ENCODE results near the gene TRIM44. TPM values are rescaled to one million over a fixed set of nuclear protein-coding genes. Genes with fewer than 3 reads are reported as not detected.
"Not testable (repeated sequence)": the region's sequence is repeated elsewhere in the genome, so short reads cannot be mapped to it uniquely, and the experiment has no call there.

Gene TRIM44
- total RNA-seq, 1 donor from 2014 or later: 21.5 TPM

DNA sequence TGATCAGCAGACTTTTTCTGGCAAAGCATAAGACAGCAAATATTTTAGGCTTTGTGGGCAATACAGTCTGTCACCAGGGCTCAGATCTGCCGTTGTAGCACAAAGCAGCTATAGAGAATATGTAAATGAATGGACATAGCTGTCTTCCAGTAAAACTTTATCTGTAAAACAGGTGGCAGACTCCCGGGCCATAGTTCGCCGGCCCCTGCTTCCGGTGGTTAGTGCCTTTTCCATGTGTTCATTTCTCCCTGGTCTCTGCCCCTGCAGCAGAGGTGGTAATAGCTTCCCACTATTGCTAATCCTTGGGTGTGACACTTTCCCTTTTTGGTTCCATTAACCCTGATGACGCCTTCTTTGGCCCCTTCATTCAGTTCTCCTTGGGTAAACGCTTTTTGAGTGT is 187.6 kb downstream of the TRIM44 start:
- DNase-seq (ENCODE audit: low read depth, low spot score): no peak

GRCh38 chr11:35851342-35851741 is 188.8 kb downstream of the TRIM44 start:
- no peak for DNase-seq (ENCODE audit: low read depth, low spot score)

GRCh38 chr11:35852056-35852455 is 189.5 kb downstream of the TRIM44 start:
- peak; percentile 57 for DNase-seq (ENCODE audit: low read depth, low spot score)

DNA sequence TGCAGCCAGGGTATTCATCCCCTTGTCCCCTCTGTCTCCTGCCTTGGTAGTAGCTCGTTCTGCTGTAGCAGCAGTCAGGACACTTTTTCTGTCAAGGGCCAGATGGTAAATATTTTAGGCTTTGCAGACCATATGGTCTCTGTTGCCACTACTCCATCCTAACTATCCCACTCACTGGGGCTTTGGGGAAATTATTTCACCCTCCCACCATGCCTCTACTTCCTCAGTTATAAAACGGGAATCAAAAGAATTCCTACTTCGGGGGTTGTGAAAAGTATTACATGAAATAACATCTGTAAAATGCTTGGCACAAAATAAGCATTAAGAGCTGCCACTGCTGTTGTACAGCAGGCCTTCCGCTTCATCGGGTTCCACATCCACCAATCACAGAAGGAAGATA is 191.4 kb downstream of the TRIM44 start:
- no peak for DNase-seq (ENCODE audit: low read depth, low spot score)

DNA sequence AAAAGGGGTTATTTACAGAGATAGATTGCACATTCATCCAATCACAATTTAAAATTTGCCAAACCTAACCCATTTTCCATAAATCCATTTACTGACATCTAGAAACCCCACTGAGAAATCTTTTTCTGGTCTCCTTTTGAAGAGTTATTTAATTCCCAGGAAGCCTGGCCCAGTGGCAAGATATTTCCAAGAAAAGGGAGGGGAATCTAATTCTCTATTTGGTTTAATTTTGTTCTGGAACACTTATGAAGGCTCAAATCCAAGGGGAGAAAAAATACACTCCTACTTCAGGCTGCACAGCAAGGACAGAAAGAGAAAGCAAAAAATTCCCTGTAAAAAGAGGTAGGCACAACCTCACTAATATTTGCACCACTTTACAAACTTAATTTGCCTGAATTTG is 193.1 kb downstream of the TRIM44 start:
- DNase-seq (ENCODE audit: low read depth, low spot score): no peak

DNA sequence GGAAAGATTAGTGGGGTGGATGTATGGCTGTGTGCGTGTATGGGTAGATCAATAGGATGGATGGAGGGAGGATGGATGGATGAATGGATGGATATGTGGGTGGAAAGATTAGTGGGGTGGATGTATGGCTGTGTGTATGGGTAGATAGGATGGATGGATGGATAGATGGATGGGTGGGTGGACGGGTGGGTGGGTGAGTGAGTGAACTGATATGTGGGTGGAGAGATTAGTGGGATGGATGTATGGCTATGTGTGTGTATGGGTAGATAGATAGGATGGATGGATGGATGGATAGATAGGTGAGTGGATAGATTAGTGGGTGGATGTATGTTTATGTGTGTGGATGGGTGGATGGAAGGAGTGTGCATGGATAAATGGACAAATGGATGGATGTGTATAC is 193.7 kb downstream of the TRIM44 start:
- DNase-seq (ENCODE audit: low read depth, low spot score): no peak

GRCh38 chr11:35856756-35857155 is 194.2 kb downstream of the TRIM44 start:
- DNase-seq (ENCODE audit: low read depth, low spot score): no peak

GRCh38 chr11:35857922-35858321 is 195.3 kb downstream of the TRIM44 start:
- no peak for DNase-seq (ENCODE audit: low read depth, low spot score)

DNA sequence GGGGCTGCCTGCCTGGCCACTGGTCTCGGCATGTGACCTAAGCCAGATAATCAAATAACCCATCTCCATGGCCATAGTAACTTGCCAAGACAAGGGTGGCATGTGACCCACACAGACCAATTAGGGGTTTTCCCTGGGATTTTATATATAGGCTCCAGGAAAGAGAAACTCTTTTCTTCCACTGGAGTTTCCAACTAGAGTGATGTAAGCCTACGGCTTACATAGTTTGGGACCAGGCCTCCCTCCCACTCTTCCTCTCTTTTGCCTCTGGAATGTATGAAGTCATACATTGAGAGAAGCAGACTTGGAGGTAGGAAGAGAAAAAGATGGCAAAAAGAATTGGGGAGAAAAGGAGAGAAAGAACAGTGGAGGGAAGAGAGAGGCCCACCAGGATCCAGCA is 196.7 kb downstream of the TRIM44 start:
- no peak for DNase-seq (ENCODE audit: low read depth, low spot score)

DNA sequence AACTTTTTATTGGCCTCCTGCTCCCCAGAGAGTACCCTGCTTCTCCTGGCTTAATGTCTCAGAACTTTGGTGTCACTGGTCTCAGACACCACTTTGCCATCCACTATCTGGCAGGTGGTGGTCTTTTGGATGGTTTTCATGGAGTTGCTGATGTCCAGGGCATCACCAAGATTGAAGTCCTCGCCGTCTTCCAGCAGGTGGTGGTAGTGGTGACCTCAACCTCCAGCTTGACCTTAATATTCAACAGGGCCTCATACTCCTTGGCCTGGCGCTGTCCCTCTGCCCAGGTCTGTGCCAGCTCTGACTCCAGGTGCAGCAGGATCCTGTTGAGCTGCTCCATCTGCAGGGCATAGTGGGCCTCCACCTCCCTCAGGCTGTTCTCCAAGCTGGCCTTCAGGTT is 197.6 kb downstream of the TRIM44 start:
- not testable (repeated sequence) for DNase-seq (ENCODE audit: low read depth, low spot score)

GRCh38 chr11:35861191-35861590 is 198.6 kb downstream of the TRIM44 start:
- DNase-seq (ENCODE audit: low read depth, low spot score): no peak

DNA sequence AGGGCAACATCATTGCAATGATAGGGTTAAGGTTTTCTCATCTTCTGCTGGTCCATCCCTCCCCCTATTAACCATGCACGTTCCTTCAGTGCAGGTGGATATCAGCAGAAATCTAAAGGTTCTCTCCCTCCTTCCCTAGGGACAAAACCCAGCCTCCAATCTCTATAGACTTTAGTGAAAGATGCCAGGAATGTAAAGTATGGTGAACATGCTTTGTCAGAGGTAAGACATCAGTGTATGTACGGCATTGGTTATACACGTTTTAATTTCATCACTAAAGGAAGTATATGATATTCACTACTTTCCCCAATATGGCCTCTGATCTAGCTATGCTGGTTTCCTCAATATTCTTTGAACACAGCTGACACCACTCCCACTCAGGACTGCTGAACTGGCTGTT is 200.1 kb downstream of the TRIM44 start:
- no peak for DNase-seq (ENCODE audit: low read depth, low spot score)

DNA sequence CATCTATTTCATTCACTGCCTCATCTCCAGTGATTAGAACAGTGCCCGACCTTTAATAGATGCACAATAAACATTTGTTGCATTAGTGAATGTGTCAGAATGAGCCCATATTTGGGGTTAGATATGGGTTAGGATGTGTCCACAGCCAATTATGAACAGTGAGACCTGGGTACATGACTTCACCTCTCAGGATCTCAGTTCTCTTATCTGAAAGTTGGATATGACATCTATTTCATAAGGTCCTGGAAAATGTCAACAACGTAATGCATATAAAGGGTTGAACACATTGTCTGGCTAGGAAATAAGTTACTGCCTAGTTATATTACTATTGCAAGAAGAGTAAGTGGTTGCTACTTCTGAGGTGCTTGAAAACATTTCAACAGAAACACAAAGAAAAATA is 201.6 kb downstream of the TRIM44 start:
- no peak for DNase-seq (ENCODE audit: low read depth, low spot score)

- no peak for DNase-seq (ENCODE audit: low read depth, low spot score)
Measured at GRCh38 chr11:35866601-35867000, 204.0 kb downstream of the TRIM44 start.

Other genes starting within 250 kb of the TRIM44 start
- gene SLC1A2, start 243.2 kb upstream of the TRIM44 start, total RNA-seq: not detected in 2 replicates
- gene PAMR1, start 137.2 kb upstream of the TRIM44 start, total RNA-seq: 0.33 TPM in 1 of 2 replicates, not detected in the other
- gene FJX1, start 44.3 kb upstream of the TRIM44 start, total RNA-seq: 26.9 and 36.6 TPM in 2 replicates